Liver (tissue), 9 donors: ENCODE results near the gene THAP8. TPM values are rescaled to one million over a fixed set of nuclear protein-coding genes. Genes with fewer than 3 reads are reported as not detected.

Experiments
- DNase-seq: peaks from one replicate; pipeline ENCODE4 v3.0.0-alpha.2; 2017; ENCODE audit warnings: low spot score
- H3K27ac ChIP-seq, 2 donors: one replicate each; pipeline ENCODE4 v1.7.0; 2013; ENCODE audit warnings: inconsistent platforms in 2 of 2, low read length in 2 of 2, control low read depth in 1 of 2, low read depth in 1 of 2, mild to moderate bottlenecking in 1 of 2
- H3K27me3 ChIP-seq, 4 donors: one replicate each; pipeline versions ENCODE4 v1.6.1 to v1.7.0; 2013; ENCODE audit warnings: low read length in 3 of 4, inconsistent platforms in 1 of 4, mild to moderate bottlenecking in 1 of 4, moderate library complexity in 1 of 4; ENCODE audit not compliant: control insufficient read depth in 4 of 4, insufficient read depth in 4 of 4
- H3K36me3 ChIP-seq, 4 donors: one replicate each; pipeline versions ENCODE4 v1.6.1 to v1.7.0; 2013; ENCODE audit warnings: low read length in 3 of 4, mild to moderate bottlenecking in 3 of 4, low read depth in 1 of 4, moderate library complexity in 1 of 4; ENCODE audit not compliant: control insufficient read depth in 4 of 4, insufficient read depth in 3 of 4
- H3K4me1 ChIP-seq, 4 donors: one replicate each; pipeline versions ENCODE4 v1.6.1 to v1.7.0; 2013; ENCODE audit warnings: low read length in 3 of 4, mild to moderate bottlenecking in 3 of 4, moderate library complexity in 1 of 4; ENCODE audit not compliant: control insufficient read depth in 4 of 4, insufficient read depth in 4 of 4
- H3K4me3 ChIP-seq, 3 donors: one replicate each; pipeline versions ENCODE4 v1.6.1 to v1.7.0; 2013; ENCODE audit warnings: low read length in 3 of 3, control low read depth in 1 of 3, low read depth in 1 of 3, mild to moderate bottlenecking in 1 of 3
- H3K9ac ChIP-seq, 2 donors: one replicate each; pipeline ENCODE4 v1.7.0; 2013; ENCODE audit warnings: low read length in 2 of 2, mild to moderate bottlenecking in 2 of 2, moderate library complexity in 2 of 2, control low read depth in 1 of 2, low read depth in 1 of 2
- H3K9me3 ChIP-seq, 4 donors: one replicate each; pipeline versions ENCODE4 v1.6.1 to v1.7.0; 2013; ENCODE audit warnings: low read length in 3 of 4; ENCODE audit not compliant: control insufficient read depth in 4 of 4
- ATF3 ChIP-seq: IDR thresholded peaks from 2 replicates; pipeline ENCODE4 v1.6.1; 2016; ENCODE audit warnings: antibody characterized with exemption
- CTCF ChIP-seq: fragments of 150-350 bp; IDR thresholded peaks from 2 replicates; pipeline ENCODE4 v1.5.1; 2017; ENCODE audit warnings: improper control_type of control experiment, low read depth, low read length; ENCODE audit not compliant: missing input control
- EGR1 ChIP-seq, 2 donors: IDR thresholded peaks; 2 replicates each; pipeline ENCODE4 v1.6.1; 2016 to 2018; ENCODE audit warnings: antibody characterized with exemption in 2 of 2, low read depth in 2 of 2
- FOXA1 ChIP-seq: IDR thresholded peaks from 2 replicates; pipeline ENCODE4 v1.6.1; 2016; ENCODE audit warnings: antibody characterized with exemption
- HNF4A ChIP-seq, 2 donors: conservative IDR thresholded peaks; 2 replicates each; pipeline ENCODE4 v1.6.1; 2016; ENCODE audit warnings: antibody characterized with exemption in 2 of 2, mild to moderate bottlenecking in 2 of 2
- JUND ChIP-seq, 2 donors: IDR thresholded peaks; 2 replicates each; pipeline ENCODE4 v1.6.1; 2016; ENCODE audit warnings: antibody characterized with exemption in 2 of 2
- RAD21 ChIP-seq, 2 donors: IDR thresholded peaks; 2 replicates each; pipeline ENCODE4 v1.6.1; 2016; ENCODE audit warnings: antibody characterized with exemption in 2 of 2, mild to moderate bottlenecking in 2 of 2
- REST ChIP-seq: IDR thresholded peaks from 2 replicates; pipeline ENCODE4 v1.6.1; 2016; ENCODE audit warnings: antibody characterized with exemption, mild to moderate bottlenecking
- SP1 ChIP-seq: IDR thresholded peaks from 2 replicates; pipeline ENCODE4 v1.6.1; 2018; ENCODE audit warnings: antibody characterized with exemption, mild to moderate bottlenecking
- TAF1 ChIP-seq: conservative IDR thresholded peaks from 2 replicates; pipeline ENCODE4 v1.6.1; 2016; ENCODE audit warnings: antibody characterized with exemption, mild to moderate bottlenecking
- ZBTB33 ChIP-seq: IDR thresholded peaks from 2 replicates; pipeline ENCODE4 v1.6.1; 2016; ENCODE audit warnings: antibody characterized with exemption
- WGBS: extraction: QIAGEN DNeasy Blood & Tissue Kit; methylation state at CpG from one replicate; pipeline ENCODE4 v1.1.7; 2013; 5-methylcytosine and 5-hydroxymethylcytosine counted together
- polyA plus RNA-seq, 2 donors: library from polyadenylated mRNA; stranded (reverse) in 1 of 2; unstranded in 1 of 2; fragments of 200-250 nt in 1 of 2; fragments of >200 nt in 1 of 2; fragmentation: Nextera tagmentation in 1 of 2; extraction: Ambion mirVana in 1 of 2; gene quantifications; one replicate each; pipeline versions ENCODE4 v1.2.1 to v1.2.3, GENCODE V29; 2013 to 2015
- total RNA-seq, 2 donors: library from RNA; depleted of rRNA; stranded (reverse); fragments of >200 nt; gene quantifications; one replicate each; pipeline ENCODE4 v1.2.3, GENCODE V29; 2014
- donor health status: healthy.
- donor health status: healthy.
- donor health status: healthy.
- donor health status: healthy.
- donor health status: healthy.

Gene THAP8
- total and polyA plus RNA-seq, 4 donors = 1.8 to 4.4 (median 3.3) TPM

- no peaks in the 10 kb centered on the region for H3K36me3 ChIP-seq
- DNase-seq = no peak
Measured at GRCh38 chr19:36103040-36103626, 49.0 kb upstream of the THAP8 start.

GRCh38 chr19:36101550-36102327, 47.7 kb upstream of the THAP8 start:
- Histone ChIP-seq H3K9ac (no peak overlapping the region), H3K27ac (no peak overlapping the region), H3K9me3 (no peaks in the 10 kb centered on the region), H3K4me1 (no peaks in the 10 kb centered on the region), H3K4me3 (no peak overlapping the region), H3K27me3 (no peaks in the 10 kb centered on the region), H3K36me3 (no peaks in the 10 kb centered on the region)
- 95% methylated on average over 27 of the region's 27 CpGs for WGBS
- TF ChIP-seq ZBTB33 = no peak
- no peak for TF ChIP-seq CTCF
- TF ChIP-seq FOXA1 = no peak
- no peak for TF ChIP-seq EGR1 (IDR thresholded peaks at IDR 0.05; ENCODE audit: low read depth in 2 of 2)
- TF ChIP-seq TAF1 = no peak
- TF ChIP-seq ATF3 = no peak
- TF ChIP-seq REST = no peak
- no peak for TF ChIP-seq JUND (IDR thresholded peaks at IDR 0.05)
- TF ChIP-seq HNF4A (conservative IDR thresholded peaks at IDR 0.05) = no peak
- no peak for TF ChIP-seq RAD21 (IDR thresholded peaks at IDR 0.05)
- no peak for DNase-seq

More at GRCh38 chr19:36103040-36103626, 49.0 kb upstream of the THAP8 start:
- no peak for TF ChIP-seq SP1
- TF ChIP-seq CTCF = no peak
- no peak for TF ChIP-seq RAD21 (IDR thresholded peaks at IDR 0.05)
- Histone ChIP-seq H3K9ac (no peak overlapping the region), H3K9me3 (no peaks in the 10 kb centered on the region), H3K4me3 (no peak overlapping the region), H3K27ac (no peak overlapping the region), H3K4me1 (no peaks in the 10 kb centered on the region), H3K27me3 (no peaks in the 10 kb centered on the region)
- 94% methylated on average over 24 of the region's 24 CpGs for WGBS
